Middle frontal gyrus (tissue), 1 donor: ENCODE data around the gene DCK.
A peak's percentile ranks its signal among the peaks of the same experiment; 100 is the strongest.

Experiments
- DNase-seq: peaks from one replicate; pipeline ENCODE4 v3.0.0-alpha.2; 2015; ENCODE audit warnings: low spot score; ENCODE audit errors: extremely low spot score

Gene DCK

DNA sequence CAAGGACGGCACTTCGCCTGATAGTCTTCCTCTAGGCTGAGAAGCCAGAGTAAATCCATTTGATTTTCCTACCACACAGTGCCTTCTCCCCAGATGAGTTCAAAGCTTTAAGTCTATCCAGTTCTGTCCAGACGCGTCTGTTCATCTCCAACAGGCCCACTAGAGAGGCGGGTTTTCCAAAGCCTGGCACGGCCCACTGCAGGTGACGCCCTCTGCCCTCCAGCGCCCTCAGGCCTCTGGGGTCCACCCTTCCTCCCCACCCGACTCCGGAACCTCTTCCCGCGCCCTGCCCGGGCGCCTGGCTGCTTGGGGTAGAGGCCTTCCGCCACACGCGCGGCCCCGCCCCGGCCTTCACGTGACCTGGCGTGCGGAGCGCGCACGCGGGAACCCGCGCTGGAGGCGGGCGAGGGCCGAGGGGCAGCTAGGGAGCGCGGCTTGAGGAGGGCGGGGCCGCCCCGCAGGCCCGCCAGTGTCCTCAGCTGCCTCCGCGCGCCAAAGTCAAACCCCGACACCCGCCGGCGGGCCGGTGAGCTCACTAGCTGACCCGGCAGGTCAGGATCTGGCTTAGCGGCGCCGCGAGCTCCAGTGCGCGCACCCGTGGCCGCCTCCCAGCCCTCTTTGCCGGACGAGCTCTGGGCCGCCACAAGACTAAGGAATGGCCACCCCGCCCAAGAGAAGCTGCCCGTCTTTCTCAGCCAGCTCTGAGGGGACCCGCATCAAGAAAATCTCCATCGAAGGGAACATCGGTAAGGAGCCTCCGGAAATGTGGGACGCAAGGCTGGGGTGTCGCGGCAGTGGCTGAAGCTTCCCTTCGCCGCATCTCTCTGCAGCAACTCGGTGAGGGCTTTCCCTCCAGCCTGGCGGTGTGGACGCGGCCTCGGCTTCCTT is at the start of gene DCK:
DCK (plus strand) TSS at position 469 of the 888 bp plus-strand sequence; CDS start at position 656, 187 bp downstream.
- DNase-seq: peak; percentile 86

DNA sequence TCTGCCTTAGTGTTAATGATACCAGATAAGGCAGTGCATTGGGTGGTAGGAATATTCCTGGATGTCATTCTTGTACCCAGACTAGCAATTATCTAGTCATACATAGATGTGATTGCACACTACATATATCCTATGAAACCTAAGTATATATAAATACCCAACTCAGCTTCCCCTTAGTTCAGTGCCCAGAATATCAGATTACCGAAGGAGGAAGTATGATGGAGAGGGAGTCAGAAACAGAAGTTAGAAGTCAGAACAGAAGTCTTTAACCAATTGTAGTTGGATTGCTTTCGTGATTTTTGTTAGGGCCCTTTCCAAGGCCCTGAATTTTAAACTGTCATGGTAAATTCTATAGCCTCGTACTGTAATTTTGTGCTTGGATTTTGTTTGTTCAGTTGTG is 48.4 kb upstream of the DCK start:
- no peak for DNase-seq

DNA sequence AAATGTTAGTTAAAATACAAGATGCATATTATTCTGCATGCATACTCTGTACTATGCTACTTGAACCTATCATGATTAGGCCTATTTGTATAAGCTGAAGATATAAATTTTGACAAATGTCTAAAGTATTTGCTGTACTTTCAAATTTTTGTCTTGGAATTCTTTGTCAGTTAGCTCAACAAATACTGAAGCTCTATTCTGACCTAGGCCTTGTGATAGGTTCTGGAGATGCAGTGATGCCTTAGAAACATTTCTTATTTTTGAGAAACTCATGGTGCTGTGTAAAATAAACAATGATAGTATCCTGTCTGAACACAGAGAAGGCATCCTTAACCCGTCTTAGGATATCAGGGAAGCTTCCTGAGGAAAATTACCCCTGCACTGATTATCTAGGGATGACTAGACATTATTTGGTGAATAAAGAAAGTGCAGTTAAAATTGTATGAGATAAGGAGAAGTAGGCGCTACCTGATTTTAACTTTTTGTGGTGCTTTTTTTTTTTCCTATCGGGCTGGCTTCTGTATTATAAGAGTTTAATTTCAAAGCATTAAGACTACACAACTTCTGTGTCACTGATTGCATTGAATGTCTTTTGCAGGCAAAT is 47.9 kb upstream of the DCK start:
- DNase-seq: no peak

DNA sequence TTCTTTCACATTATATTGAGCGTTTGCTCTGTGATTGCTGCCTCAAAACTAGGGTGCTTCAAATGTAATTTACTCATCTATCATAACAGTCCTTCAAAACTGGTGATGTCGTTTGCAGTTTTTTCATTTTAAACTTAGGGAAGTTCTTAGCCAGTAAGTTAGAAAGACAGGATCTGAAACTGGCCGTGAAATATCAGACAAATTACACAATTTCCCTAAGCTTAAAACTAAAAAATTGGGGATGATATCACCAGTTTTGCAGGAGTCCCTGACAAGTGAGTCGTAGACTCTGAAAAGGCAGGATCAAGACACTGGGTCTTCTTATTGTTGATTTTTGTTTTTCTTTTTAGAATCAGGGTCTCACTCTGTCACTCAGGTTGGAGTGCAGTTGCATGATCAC is 46.5 kb upstream of the DCK start:
- no peak for DNase-seq

DNA sequence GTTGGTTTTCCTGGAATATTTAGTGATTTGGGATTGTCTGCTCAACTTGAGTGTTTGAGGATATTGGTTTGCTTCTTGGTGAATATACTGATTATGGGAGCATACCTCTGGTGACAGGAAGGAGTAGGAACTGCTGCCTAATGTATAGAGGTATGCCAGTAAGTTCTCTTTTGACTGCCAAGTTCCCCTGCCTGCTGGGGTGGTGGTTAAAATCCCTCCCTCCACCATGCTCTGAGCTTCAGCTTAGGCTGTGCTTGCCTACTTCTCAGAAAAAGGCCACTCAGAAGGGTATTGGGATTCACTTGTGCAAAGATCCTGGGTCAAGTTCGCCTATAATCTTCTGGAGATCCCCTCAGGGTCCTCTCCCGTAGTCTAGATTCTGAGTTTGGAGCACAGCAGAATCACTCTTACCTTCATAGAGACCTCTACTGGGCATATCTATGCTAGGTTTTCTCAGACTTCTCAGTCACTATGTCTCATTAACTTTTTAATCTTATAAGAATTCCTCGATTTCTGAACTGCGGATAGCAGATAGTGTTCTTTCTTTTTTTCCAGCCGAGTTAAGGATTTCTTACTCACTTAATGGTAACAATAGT is 44.7 kb upstream of the DCK start:
- DNase-seq: no peak

DNA sequence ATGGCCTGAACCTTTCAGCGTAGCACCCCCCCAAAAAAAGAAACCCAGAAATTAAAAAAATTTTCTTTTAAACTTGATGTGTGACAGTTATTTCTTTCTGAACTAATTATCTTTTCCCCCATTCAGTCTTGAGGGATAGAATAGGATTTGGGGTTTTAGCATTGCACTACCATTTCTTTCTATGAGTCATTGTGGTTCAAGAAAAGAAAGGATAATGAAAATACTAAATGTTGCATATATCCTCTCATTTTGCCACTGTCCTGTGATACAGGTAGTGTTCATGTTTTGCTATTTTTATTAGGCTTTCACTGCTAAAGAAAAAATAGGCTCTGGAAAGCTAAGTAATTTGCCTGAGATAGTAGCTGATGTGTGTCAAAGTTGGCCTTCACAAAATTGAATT is 39.4 kb upstream of the DCK start:
- no peak for DNase-seq

DNA sequence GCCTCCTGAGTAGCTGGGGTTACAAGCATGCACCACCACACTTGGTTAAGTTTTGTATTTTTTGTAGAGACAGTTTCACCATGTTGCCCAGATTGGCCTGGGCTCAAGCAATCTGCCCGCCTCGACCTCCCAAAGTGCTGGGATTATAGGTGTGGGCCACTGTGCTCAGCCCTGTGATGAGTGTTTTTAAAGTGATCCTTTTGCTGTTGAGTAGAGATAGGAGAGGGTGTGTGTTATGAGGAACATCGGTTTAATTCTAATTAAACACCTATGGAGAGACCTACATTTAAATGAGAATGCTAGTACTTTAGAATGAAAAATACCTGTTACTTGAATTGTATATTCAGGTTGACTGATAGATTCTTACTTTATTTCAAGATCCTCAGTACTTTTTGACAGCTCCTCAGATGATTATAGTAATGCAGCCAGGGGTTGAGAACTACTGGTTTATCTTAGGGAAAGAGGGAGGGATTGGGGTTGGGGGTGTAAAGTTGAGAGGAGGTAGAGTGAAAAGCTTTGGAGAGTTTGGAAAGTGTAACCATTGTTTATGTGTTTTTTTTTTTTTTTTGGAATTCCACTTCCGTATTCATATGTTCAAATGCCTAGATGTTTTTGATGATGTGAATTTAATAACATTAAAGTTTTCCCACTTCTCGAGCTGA is 36.8 kb upstream of the DCK start:
- DNase-seq: no peak

DNA sequence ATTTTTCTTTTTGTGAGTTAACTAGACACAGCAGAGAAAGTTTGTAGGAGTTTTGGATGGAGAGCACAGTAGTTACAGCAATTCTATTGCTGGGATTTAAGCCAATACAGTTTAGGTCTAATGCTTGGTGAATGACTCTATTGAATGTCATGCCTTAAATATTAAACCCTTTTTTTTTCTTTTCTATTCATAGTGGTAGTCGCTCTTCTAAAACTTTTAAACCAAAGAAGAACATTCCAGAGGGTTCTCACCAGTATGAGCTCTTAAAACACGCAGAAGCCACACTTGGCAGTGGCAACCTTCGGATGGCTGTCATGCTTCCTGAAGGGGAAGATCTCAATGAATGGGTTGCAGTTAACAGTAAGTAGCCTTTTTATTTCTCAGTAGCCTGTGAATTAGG is 34.8 kb upstream of the DCK start:
- no peak for DNase-seq

DNA sequence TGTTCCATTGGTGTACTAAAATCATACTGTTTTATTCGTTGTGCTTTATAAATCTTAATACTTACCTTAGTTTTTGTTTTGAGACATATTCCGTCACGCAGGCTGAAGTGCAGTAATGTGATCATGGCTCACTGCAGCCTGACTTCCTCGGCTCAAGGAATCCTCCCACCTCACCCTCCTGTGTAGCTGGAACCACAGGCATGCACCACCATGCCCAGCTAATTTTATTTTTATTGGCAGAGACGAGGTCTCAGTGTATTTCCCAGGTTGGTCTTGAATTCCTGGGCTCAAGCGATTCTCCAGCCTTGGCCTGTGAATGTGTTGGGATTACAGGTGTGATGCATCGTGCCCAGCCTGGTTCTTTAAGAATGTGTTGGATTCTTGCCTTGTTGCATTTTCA is 24.4 kb upstream of the DCK start:
- no peak for DNase-seq

DNA sequence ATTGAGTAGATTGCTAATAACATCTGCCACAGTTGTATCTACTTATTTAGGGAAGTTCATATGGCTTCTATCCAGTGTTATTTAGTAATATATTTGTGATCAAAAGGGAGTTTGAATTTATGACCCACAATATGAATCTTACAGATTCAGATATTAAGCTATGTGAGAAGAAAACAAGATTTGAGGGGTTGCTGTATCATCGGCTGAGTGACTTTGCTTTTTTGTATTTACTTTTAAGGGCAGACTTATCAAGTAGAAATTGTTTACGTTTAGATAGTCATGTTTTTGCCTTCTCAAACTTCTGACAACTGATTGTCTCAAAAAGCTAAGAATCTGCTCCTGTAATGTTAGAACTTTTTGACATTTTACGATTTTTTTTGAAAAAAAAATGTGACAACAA is 17.2 kb upstream of the DCK start:
- DNase-seq: no peak

DNA sequence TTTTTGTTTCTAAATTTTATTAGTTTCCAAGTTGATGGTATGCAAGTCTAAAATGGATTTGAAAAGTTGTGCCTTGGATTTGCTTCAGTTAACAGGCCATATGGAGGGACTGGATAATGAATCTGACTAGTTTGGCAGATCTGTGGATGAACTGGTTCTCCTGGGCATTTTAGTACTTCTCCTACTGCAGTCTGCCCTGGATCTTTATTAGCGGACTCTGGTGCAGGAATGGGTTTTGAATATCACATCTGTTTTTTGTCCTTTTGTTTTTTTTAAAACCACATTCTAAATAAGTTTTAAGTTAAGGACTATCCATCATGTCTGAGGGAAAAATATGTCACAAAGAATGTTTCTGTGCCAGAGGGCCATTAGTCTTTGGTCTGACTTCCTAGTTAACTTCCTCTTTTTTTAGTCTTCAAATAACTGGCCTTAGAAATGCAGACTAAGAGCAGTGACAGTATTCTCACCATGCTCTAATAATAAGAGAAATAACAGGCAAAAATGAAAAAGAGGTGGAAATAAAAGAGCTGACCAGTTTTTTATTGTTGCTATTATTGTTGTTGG is 13.9 kb upstream of the DCK start:
- DNase-seq: no peak

DNA sequence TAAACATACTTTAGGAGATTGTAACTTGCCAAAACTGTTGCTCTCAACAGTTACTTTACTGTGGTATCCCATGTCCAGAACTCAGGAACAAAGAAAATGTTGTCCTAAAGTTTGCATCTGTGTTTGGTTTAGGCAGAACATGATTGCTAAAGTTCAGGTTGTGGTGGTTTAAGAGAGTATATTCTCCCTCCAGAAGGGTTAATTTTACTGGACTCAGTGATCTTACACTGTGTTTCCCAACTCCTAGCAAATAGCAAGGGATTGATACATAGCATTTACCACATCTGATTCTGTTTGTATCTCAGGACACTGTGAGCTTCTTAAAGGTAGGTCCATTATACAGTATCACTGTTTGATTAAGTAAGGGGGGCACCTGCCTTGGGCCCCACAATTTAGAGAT is 13.3 kb upstream of the DCK start:
- no peak for DNase-seq

DNA sequence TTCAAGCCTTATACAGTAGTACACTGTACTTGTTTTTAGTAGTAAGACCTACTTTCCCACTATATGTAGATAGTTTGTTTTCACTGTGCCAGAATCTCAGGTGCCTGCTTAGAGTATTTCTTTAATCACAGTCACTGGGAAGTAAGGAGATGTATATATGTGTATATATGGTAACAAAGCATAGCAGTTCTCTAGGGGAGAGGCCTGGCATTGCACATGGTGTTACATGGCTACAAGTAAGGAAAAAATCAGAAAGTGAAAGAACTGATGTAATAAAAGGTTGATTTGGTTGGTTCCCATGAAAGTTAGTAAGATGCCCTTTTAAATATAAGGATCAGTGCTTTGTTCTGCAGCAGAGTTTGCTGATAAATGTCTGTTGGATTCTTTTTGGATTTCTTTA is 9.3 kb upstream of the DCK start:
- DNase-seq: no peak

DNA sequence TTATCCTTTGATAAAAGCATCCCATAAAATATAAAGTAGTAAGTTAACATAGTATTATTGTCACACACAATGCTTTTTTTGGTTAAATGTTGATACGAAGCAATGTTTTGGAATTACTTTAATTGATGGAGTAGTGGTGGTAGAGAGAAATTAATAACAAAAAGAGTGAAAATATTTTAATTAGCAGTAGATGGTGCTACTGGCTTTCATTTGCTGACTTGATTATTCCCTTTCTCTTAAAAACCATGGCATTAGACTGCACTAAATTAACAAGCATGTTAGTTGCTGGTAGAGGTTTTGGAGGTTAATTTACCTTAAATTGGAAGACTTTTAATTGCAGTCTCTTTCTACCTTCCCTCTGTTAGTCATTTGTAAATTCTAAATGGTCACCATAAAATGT is 8.9 kb upstream of the DCK start:
- DNase-seq: no peak

DNA sequence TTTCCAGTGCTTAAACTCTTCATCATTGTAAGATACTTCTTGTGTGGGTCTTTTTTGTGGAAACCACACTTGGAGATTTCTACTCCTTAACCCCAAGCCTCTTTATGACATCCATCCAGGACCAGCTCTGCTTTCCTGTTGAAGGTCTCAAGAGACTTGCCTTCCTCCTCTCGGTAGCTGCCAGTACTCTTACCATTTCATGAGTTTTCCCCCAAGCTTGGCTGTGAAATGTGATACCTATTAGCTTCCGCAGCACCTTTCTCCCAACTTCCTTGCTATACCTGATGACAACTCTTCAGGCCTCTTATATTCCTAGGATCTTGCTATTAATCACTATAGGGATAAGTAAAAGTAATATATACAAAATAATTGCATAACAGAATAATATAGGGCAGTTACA is 1.9 kb upstream of the DCK start:
- DNase-seq: no peak

DNA sequence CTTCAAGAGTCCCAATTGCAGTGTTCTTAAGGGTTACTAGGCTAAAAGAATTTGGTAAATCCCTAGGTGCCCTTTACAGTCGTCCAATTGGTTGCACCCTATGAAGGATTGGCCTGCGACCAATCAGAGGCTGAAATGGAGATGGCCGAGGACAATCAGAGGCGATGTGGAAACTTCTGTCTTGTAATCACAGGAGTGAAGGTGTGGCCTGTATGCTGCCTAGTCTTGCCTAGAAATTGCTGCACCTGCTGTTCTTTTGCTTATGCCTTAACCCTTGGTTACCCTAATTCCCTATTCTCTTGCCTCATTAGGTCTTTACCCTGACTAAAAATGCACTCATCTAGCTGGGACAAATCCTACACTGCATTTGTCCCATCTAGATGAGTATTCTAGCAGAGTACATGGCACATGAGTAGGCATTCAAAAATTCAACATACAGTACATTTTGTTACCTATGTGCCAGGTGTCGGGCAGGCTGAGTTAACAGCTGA is 1.0 kb upstream of the DCK start:
- no peak for DNase-seq

DNA sequence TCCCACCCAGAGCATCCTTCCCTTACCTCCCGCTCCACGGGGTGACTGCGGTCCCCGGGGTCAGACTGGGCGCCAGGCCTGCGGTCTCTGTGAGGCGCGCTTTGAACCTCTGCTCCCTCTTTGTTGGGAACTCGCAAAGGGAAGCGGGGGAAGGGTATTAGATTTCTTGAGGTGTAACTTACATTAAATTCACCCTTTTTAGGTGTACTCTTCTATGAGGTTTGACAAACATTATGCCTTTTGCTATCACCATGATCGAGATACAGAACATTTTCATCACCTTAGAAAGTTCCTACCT is 569 bp downstream of the DCK start:
- no peak for DNase-seq

DNA sequence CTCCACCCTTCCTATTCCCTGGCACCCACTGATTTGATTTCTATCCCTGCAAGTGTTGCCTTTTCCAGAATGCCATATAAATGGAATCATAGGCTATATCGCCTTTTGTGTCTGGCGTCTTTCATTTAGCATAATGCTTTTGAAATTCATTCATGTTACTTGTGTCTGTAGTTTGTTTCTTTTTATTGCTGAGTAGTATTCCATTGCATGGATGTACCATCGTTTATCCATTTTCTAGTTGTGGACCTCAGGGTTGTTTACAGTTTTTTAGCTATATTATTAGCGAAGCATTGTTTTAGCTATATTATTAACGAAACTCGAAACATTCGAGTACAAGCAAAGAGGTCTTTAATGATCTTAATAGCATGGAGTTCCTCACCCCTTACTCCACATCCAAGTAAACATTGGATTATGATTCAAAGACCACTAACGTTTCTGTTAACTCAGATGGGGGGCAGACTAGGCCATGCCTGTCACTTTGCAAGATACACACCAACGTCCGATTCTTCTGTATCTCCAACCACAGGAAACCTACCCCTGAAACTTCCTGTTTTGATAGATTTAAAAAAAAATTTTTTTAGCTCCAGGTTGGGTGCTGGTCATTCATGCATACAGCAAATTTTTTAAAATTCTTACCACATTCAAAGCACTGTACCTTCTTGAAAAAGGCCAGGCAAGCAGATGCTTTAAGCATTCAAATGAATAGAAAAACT is 1.1 kb downstream of the DCK start:
- no peak for DNase-seq

DNA sequence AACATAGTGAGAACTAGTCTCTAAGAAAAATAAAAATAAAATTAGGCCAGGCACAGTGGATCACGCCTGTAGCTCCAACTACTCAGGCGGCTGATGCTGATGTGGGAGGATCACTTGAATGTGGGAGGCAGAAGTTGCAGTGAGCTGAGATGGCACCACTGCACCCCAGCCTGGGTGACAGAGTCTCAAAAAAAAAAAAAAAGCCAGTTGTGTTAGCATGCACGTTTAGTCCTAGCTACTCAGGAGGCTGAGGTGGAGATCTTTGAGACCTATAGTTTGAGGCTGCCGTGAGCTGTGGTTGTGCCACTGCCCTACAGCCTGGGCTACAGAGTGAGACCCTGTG is 2.5 kb downstream of the DCK start:
- DNase-seq: no peak

DNA sequence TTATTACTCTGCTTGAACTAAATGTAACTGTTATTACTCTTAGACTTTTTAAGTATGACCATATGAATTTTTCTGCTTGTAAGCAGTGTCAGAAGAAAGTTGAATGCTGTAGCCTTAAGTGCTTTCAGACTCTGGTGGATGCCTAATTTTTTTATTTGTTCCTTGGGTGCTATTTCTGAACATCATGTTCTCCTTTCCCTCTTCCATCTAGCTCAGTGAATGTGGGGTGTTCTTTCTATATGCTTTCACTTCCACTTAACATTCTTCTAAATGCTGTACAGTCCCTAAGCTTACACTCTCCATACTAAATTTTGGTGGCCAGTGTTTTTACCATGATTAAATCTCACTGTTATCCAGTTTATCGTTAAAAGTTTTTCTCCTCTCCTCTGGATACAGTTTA is 3.6 kb downstream of the DCK start:
- DNase-seq: no peak

DNA sequence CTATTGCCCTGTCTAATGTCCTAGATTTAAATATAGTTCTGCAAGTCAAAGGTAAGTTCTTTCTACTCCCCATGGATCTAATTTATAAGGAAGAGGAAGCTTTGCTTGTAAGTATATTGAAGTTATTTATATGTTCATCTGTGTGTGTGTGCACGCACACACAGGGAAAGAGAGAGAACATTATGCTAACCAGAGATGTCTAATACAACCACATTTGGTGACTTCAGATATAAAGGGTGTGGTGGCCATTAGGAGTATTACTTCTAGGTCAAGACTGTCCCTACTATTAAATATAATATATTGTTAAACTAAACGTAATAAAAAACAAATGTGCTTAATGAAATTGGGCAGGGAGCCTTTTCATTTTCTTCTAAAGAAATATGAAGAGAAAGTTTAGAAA is 4.1 kb downstream of the DCK start:
- no peak for DNase-seq
